GM10248 (cell line): ENCODE results near the gene CHRNA4.

Experiments used
- CTCF ChIA-PET: fragments of 300-600 bp; sonication (Branson Sonifier 250); formaldehyde crosslinking; extraction: SDS; loops from one replicate; lab custom pipeline; 2021; ENCODE audit warnings: antibody characterized with exemption; lab: Yijun Ruan, JAX
- POLR2A ChIA-PET: fragments of 350-650 bp; sonication (Branson Sonifier 250); formaldehyde crosslinking; extraction: SDS; loops from one replicate; lab custom pipeline; 2020; ENCODE audit warnings: antibody characterized with exemption; lab: Yijun Ruan, JAX
- DNase-seq: peaks from one replicate; pipeline ENCODE4 v3.0.0; 2012; ENCODE audit errors: extremely low spot score
- CTCF ChIP-seq: IDR thresholded peaks from 2 replicates; pipeline ENCODE4 v1.5.1; 2012; ENCODE audit warnings: mild to moderate bottlenecking, low read depth; ENCODE audit errors: extremely low read depth, missing control alignments, control extremely low read depth

The CHRNA4 gene

GRCh38 chr20:63361519-63362435, 628 bp upstream of the CHRNA4 start:
- no peak for TF ChIP-seq CTCF
- CTCF ChIA-PET, result no interaction called here
- DNase-seq, result no peak
- POLR2A ChIA-PET, result no interaction called here

GRCh38 chr20:63359937-63360849, 956 bp downstream of the CHRNA4 start:
- no peak for TF ChIP-seq CTCF
- POLR2A ChIA-PET, result no interaction called here
- DNase-seq, result no peak
- CTCF ChIA-PET, result interaction anchor here (1.7 kb wide), 1 partner anchor 21 kb away, joined by 8 read pairs; no protein-coding TSS in a partner anchor

- ChIA-PET CTCF (interaction anchor here (1.7 kb wide), 1 partner anchor 22 kb away, joined by 8 read pairs; no protein-coding TSS in a partner anchor), POLR2A (no interaction called here)
- DNase-seq, result no peak
- no peak for TF ChIP-seq CTCF
Observed at GRCh38 chr20:63359164-63359934, 1.8 kb downstream of the CHRNA4 start.

DNA sequence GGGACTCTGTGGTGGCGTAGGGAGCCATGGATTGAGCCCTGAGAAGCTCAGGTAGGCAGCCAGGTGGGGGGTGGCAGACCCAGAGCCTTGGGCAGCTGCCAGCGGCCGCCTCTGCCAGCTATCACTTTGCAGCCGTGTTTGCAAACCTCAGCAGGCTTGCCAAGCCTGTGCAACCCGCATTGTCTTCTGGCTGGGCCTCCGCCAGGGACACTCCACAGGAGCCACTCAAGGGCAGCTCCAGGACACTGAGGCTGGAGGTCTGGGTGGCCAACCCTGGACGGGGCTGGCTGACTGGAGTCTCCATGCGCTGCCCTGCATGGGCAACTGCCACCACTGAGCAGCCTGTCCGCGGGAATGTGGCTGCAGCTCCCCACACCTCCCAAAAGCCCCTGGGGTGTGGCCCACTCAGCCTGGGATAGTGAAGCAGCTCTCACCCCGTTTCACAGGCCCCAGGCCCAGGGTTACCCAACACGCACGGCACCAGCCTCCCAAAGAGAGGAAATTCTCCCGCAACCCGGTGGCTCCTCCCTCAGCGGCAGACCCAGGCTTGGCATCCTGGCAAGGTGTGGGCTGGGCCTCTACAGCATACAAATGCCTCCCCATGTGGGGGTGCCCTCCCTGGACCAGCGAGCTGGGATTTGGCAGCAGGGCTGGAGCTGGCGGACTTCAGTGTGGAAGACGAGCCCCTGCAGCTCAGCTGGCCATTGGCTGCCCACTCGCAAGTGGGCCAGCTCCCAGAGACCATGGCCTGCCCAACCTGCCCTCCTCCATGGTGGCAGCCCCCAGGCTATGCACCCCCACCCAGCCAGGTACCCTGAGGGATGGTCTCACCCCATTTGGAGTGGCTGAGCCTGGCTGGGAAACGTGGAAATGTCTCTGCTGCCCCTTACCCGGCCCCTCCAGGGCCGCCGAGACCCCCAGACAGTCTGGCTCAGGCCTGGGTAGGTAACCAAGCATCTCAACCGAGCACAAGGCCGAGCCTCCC, 2.9 kb downstream of the CHRNA4 start:
- ChIA-PET CTCF (interaction anchor here (1.7 to 1.9 kb wide), 2 partner anchors 23 kb away, joined by 7 to 8 read pairs; no protein-coding TSS in a partner anchor), POLR2A (no interaction called here)
- no peak for TF ChIP-seq CTCF
- DNase-seq, result no peak

DNA sequence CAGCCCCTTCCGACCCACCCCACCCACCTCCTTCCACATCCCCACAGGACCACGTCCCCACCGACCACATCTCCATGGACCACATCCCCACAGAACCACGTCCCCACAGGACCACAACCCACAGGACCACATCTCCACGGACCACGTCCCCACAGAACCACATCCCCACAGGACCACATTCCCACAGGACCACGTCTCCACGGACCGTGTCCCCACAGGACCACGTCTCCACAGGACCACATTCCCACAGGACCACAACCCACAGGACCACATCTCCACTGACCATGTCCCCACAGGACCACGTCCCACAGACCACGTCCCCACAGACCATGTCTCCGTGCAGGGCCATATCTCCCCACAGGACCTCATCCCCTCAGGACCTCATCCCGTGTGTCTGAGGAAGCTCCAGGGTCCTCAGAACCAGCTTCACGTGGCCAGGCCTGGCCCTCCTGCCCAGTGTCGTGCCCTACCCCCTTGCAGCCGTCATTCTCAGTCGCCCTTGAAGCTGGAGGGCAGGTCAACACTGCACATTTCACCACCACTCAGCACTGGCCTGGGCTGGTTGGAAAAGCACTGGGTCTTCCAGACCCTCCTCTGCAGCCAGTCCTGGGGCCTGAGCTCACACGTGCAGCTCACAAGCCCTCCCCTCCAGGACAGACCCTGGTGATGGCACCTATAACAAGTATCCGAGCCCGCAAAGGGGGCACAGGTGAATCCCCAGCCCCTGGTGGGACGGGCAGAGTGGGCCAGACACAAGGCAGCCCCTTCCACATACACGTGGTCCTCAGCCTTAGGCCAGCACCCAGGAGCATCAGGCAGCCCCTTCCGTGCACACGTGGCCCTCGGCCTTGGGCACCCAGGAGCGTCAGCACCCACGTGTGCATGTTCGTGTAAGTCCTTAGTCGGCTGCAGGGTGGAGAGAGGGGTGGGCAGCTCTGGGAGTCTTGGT, 3.9 kb downstream of the CHRNA4 start:
- TF ChIP-seq CTCF, result no peak
- DNase-seq, result no peak
- POLR2A ChIA-PET, result no interaction called here
- CTCF ChIA-PET, result interaction anchor here (1.9 kb wide), 1 partner anchor 25 kb away, joined by 7 read pairs; no protein-coding TSS in a partner anchor
